Stimulated activated naive B cell treated with anti-CD40 and anti-IgM and Interleukin-4, amounts not matched to agents 10 μg/mL and 1 μg/mL and 100 μg/mL, for 72 hours (primary cell): ENCODE measurements around the gene DNMT3L.
A peak's percentile ranks its signal among the peaks of the same experiment; 100 is the strongest.
"Not testable (repeated sequence)": the region's sequence is repeated elsewhere in the genome, so short reads cannot be mapped to it uniquely, and the experiment has no call there.

Experiments
- ATAC-seq, 2 donors: fragments of 150-1000 bp; cut with Tn5 transposase; replicated peaks; 2 replicates each; pipeline ENCODE4 v1.10.0; 2021; ENCODE audit warnings: moderate library complexity in 1 of 2
- DNase-seq: peaks from one replicate; pipeline ENCODE4 v3.0.0; 2021
- H3K27ac Mint-ChIP-seq: one replicate; pipeline ENCODE4 v1.8.0; 2022; ENCODE audit warnings: mild to moderate bottlenecking, mixed read lengths
- H3K27me3 Mint-ChIP-seq, 2 donors: one replicate each; pipeline ENCODE4 v1.8.0; 2022; ENCODE audit warnings: mixed read lengths in 2 of 2
- H3K36me3 Mint-ChIP-seq, 2 donors: one replicate each; pipeline ENCODE4 v1.8.0; 2022; ENCODE audit warnings: mixed read lengths in 2 of 2, mild to moderate bottlenecking in 1 of 2
- H3K4me1 Mint-ChIP-seq, 2 donors: one replicate each; pipeline ENCODE4 v1.8.0; 2022; ENCODE audit warnings: mixed read lengths in 2 of 2, mild to moderate bottlenecking in 1 of 2
- H3K4me3 Mint-ChIP-seq, 2 donors: one replicate each; pipeline ENCODE4 v1.8.0; 2022; ENCODE audit warnings: mild to moderate bottlenecking in 2 of 2, mixed read lengths in 2 of 2, moderate library complexity in 1 of 2
- H3K9me3 Mint-ChIP-seq, 2 donors: one replicate each; pipeline ENCODE4 v1.8.0; 2022; ENCODE audit warnings: mixed read lengths in 2 of 2, mild to moderate bottlenecking in 1 of 2

The DNMT3L gene

GRCh38 chr21:44261675-44262295 is at the start of gene DNMT3L:
Gene DNMT3L, minus strand, starts transcription at chr21:44261897. Its CDS starts 638 bp downstream, at chr21:44261259.
- ATAC-seq = no peak

GRCh38 chr21:44310628-44311507 is 49.2 kb upstream of the DNMT3L start:
- Mint-ChIP-seq H3K9me3 (no peaks in the 10 kb centered on the region), H3K4me3 (no peak overlapping the region), H3K4me1 (peaks cover 12 to 25% of the 10 kb centered on the region in 2 donors), H3K36me3 (peaks cover 34 to 52% of the 10 kb centered on the region in 2 donors), H3K27ac (peak overlapping the region; percentile 6), H3K27me3 (no peaks in the 10 kb centered on the region)
- ATAC-seq (no peak), DNase-seq (no peak)

More at GRCh38 chr21:44261675-44262295, at the start of gene DNMT3L:
- H3K27ac Mint-ChIP-seq = peak within 1 kb of the TSS; percentile 44
- H3K27me3 Mint-ChIP-seq = no peaks in the 10 kb centered on the region
- peaks cover 0 to 4% of the 10 kb centered on the region in 2 donors for H3K4me1 Mint-ChIP-seq
- DNase-seq = no peak
- no peak within 1 kb of the TSS for H3K4me3 Mint-ChIP-seq
- H3K9me3 Mint-ChIP-seq = no peaks in the 10 kb centered on the region
- no peaks in the 10 kb centered on the region for H3K36me3 Mint-ChIP-seq

- peak overlapping the region; percentile 34 for H3K27ac Mint-ChIP-seq
- no peaks in the 10 kb centered on the region for H3K27me3 Mint-ChIP-seq
- DNase-seq = no peak
- ATAC-seq = no peak
- peaks cover 33 to 53% of the 10 kb centered on the region in 2 donors for H3K4me1 Mint-ChIP-seq
- H3K4me3 Mint-ChIP-seq = no peak overlapping the region
- no peaks in the 10 kb centered on the region for H3K9me3 Mint-ChIP-seq
- peaks cover 29 to 54% of the 10 kb centered on the region in 2 donors for H3K36me3 Mint-ChIP-seq
These were observed 45.4 kb upstream of the DNMT3L start for GRCh38 chr21:44306936-44307704.

- H3K4me1 Mint-ChIP-seq = peaks cover 41 to 64% of the 10 kb centered on the region in 2 donors
- peaks cover 17 to 43% of the 10 kb centered on the region in 2 donors for H3K36me3 Mint-ChIP-seq
- no peak for DNase-seq
- H3K4me3 Mint-ChIP-seq = no peak overlapping the region
- no peak overlapping the region for H3K27ac Mint-ChIP-seq
- no peaks in the 10 kb centered on the region for H3K27me3 Mint-ChIP-seq
- ATAC-seq = no peak
- H3K9me3 Mint-ChIP-seq = no peaks in the 10 kb centered on the region
These were observed 44.0 kb upstream of the DNMT3L start for GRCh38 chr21:44305691-44306090.

- H3K36me3 Mint-ChIP-seq = peaks cover 17 to 43% of the 10 kb centered on the region in 2 donors
- ATAC-seq = peak; percentile 52 to 61
- no peaks in the 10 kb centered on the region for H3K27me3 Mint-ChIP-seq
- H3K27ac Mint-ChIP-seq = peak overlapping the region; percentile 78
- H3K4me1 Mint-ChIP-seq = peaks cover 42 to 66% of the 10 kb centered on the region in 2 donors
- H3K4me3 Mint-ChIP-seq = peak overlapping the region in 1 of 2 donors; percentile 20
- H3K9me3 Mint-ChIP-seq = no peaks in the 10 kb centered on the region
- DNase-seq = no peak
These were observed 43.2 kb upstream of the DNMT3L start for GRCh38 chr21:44304877-44305293.

GRCh38 chr21:44304011-44304616 is 42.4 kb upstream of the DNMT3L start:
- DNase-seq (no peak), ATAC-seq (no peak)
- Mint-ChIP-seq H3K4me1 (peaks cover 45 to 70% of the 10 kb centered on the region in 2 donors), H3K27me3 (no peaks in the 10 kb centered on the region), H3K4me3 (no peak overlapping the region), H3K9me3 (no peaks in the 10 kb centered on the region), H3K27ac (no peak overlapping the region), H3K36me3 (peaks cover 17 to 39% of the 10 kb centered on the region in 2 donors)

GRCh38 chr21:44303490-44303981 is 41.8 kb upstream of the DNMT3L start:
- peaks cover 17 to 34% of the 10 kb centered on the region in 2 donors for H3K36me3 Mint-ChIP-seq
- peak overlapping the region; percentile 88 for H3K27ac Mint-ChIP-seq
- H3K4me3 Mint-ChIP-seq = peak overlapping the region; percentile 43 to 64

GRCh38 chr21:44302573-44303401 is 41.1 kb upstream of the DNMT3L start:
- Mint-ChIP-seq H3K4me3 (peak overlapping the region; percentile 88 to 90), H3K36me3 (peaks cover 14 to 28% of the 10 kb centered on the region in 2 donors), H3K4me1 (peaks cover 52 to 71% of the 10 kb centered on the region in 2 donors), H3K27ac (peak overlapping the region; percentile 62)
- not testable (repeated sequence) for ATAC-seq, H3K27me3 Mint-ChIP-seq, H3K9me3 Mint-ChIP-seq, DNase-seq

More at GRCh38 chr21:44303490-44303981, 41.8 kb upstream of the DNMT3L start:
- H3K4me1 Mint-ChIP-seq = peaks cover 49 to 70% of the 10 kb centered on the region in 2 donors
- H3K27me3 Mint-ChIP-seq = no peaks in the 10 kb centered on the region
- H3K9me3 Mint-ChIP-seq = no peaks in the 10 kb centered on the region
- no peak for DNase-seq
- no peak for ATAC-seq

GRCh38 chr21:44301961-44302406 is 40.3 kb upstream of the DNMT3L start:
- H3K4me3 Mint-ChIP-seq = peak overlapping the region; percentile 88 to 90
- H3K36me3 Mint-ChIP-seq = peaks cover 8 to 21% of the 10 kb centered on the region in 2 donors
- no peak for ATAC-seq
- no peaks in the 10 kb centered on the region for H3K9me3 Mint-ChIP-seq
- no peaks in the 10 kb centered on the region for H3K27me3 Mint-ChIP-seq
- no peak for DNase-seq
- H3K4me1 Mint-ChIP-seq = peaks cover 52 to 71% of the 10 kb centered on the region in 2 donors
- H3K27ac Mint-ChIP-seq = peak overlapping the region; percentile 62

- Mint-ChIP-seq H3K9me3 (no peaks in the 10 kb centered on the region), H3K27me3 (no peaks in the 10 kb centered on the region), H3K4me3 (peak overlapping the region; percentile 88 to 90), H3K36me3 (peaks cover 4 to 17% of the 10 kb centered on the region in 2 donors), H3K4me1 (peaks cover 53 to 79% of the 10 kb centered on the region in 2 donors), H3K27ac (peak overlapping the region; percentile 79)
- DNase-seq (no peak), ATAC-seq (no peak)
These were observed 39.4 kb upstream of the DNMT3L start for GRCh38 chr21:44301141-44301540.

GRCh38 chr21:44300262-44300959 is 38.7 kb upstream of the DNMT3L start:
- DNase-seq (peak; percentile 48), ATAC-seq (peak; percentile 19 to 25)
- H3K27me3 Mint-ChIP-seq = no peaks in the 10 kb centered on the region
- peak overlapping the region; percentile 79 for H3K27ac Mint-ChIP-seq
- H3K36me3 Mint-ChIP-seq = peaks cover 4 to 17% of the 10 kb centered on the region in 2 donors
- peak overlapping the region; percentile 88 to 90 for H3K4me3 Mint-ChIP-seq
- H3K9me3 Mint-ChIP-seq = no peaks in the 10 kb centered on the region
- peaks cover 56 to 86% of the 10 kb centered on the region in 2 donors for H3K4me1 Mint-ChIP-seq
